KMS-11 (cell line): ENCODE results near the gene GBP5.

Source experiments
- H2AFZ ChIP-seq: fragments of 200-600 bp; sonication (generic); 2 replicates; pipeline ENCODE4 v1.6.1; 2016; ENCODE audit warnings: antibody characterized with exemption, mixed run types, low read depth
- H3K27ac ChIP-seq: fragments of 200-600 bp; sonication (generic); 2 replicates; pipeline ENCODE4 v1.6.1; 2016; ENCODE audit warnings: mild to moderate bottlenecking, mixed run types
- H3K27me3 ChIP-seq: fragments of 200-600 bp; sonication (generic); 2 replicates; pipeline ENCODE4 v1.6.1; 2017; ENCODE audit warnings: mild to moderate bottlenecking, low read depth, mixed run types, moderate library complexity; ENCODE audit not compliant: insufficient read depth
- H3K36me3 ChIP-seq: fragments of 200-600 bp; sonication (generic); 2 replicates; pipeline ENCODE4 v1.6.1; 2017; ENCODE audit warnings: mild to moderate bottlenecking, mixed run types; ENCODE audit not compliant: insufficient read depth
- H3K4me1 ChIP-seq: fragments of 200-600 bp; sonication (generic); 2 replicates; pipeline ENCODE4 v1.6.1; 2016; ENCODE audit warnings: mild to moderate bottlenecking, low read depth, mixed run types; ENCODE audit not compliant: poor library complexity, severe bottlenecking
- H3K4me2 ChIP-seq: fragments of 200-600 bp; sonication (generic); 2 replicates; pipeline ENCODE4 v1.7.0; 2016; ENCODE audit warnings: mild to moderate bottlenecking, mixed run types
- H3K4me3 ChIP-seq: fragments of 200-600 bp; sonication (generic); IDR thresholded peaks from 2 replicates; pipeline ENCODE4 v1.6.1; 2017; ENCODE audit warnings: low read depth, low read length, mixed read lengths; ENCODE audit not compliant: insufficient read depth
- H3K79me2 ChIP-seq: fragments of 200-600 bp; sonication (generic); 2 replicates; pipeline ENCODE4 v1.6.1; 2016; ENCODE audit warnings: low read depth, mixed run types; ENCODE audit not compliant: insufficient read depth
- H3K9ac ChIP-seq: fragments of 200-600 bp; sonication (generic); 2 replicates; pipeline ENCODE4 v1.6.1; 2016; ENCODE audit warnings: mild to moderate bottlenecking, mixed run types
- H4K20me1 ChIP-seq: fragments of 200-600 bp; sonication (generic); 2 replicates; pipeline ENCODE4 v1.6.1; 2016; ENCODE audit warnings: mild to moderate bottlenecking, mixed run types; ENCODE audit not compliant: insufficient read depth
- CTCF ChIP-seq: fragments of 200-600 bp; sonication (generic); conservative IDR thresholded peaks from 2 replicates; pipeline ENCODE4 v1.6.1; 2017; ENCODE audit warnings: low read depth, mild to moderate bottlenecking, antibody characterized with exemption, low read length, moderate library complexity, mixed read lengths

The GBP5 gene

GRCh38 chr1:89291276-89291675 is 18.6 kb upstream of the GBP5 start:
- Histone ChIP-seq H4K20me1 (no peaks in the 10 kb centered on the region), H3K4me3 (no peak overlapping the region), H3K9ac (no peak overlapping the region), H3K27ac (no peak overlapping the region), H3K27me3 (no peaks in the 10 kb centered on the region), H3K36me3 (no peaks in the 10 kb centered on the region), H3K4me2 (no peak overlapping the region), H2AFZ (no peak overlapping the region), H3K79me2 (no peaks in the 10 kb centered on the region), H3K4me1 (peaks cover 11% of the 10 kb centered on the region)
- TF ChIP-seq CTCF = no peak

GRCh38 chr1:89288051-89288340 is 15.3 kb upstream of the GBP5 start:
- no peak overlapping the region for H2AFZ ChIP-seq
- H3K27me3 ChIP-seq = no peaks in the 10 kb centered on the region
- no peak overlapping the region for H3K9ac ChIP-seq
- no peak overlapping the region for H3K27ac ChIP-seq
- peaks cover 12% of the 10 kb centered on the region for H3K4me1 ChIP-seq
- no peak overlapping the region for H3K4me3 ChIP-seq
- H4K20me1 ChIP-seq = no peaks in the 10 kb centered on the region
- no peaks in the 10 kb centered on the region for H3K36me3 ChIP-seq
- no peak for TF ChIP-seq CTCF
- H3K4me2 ChIP-seq = no peak overlapping the region
- H3K79me2 ChIP-seq = no peaks in the 10 kb centered on the region

- no peaks in the 10 kb centered on the region for H3K36me3 ChIP-seq
- H3K4me1 ChIP-seq = peaks cover 12% of the 10 kb centered on the region
- peak overlapping the region; percentile 83 for H3K4me2 ChIP-seq
- no peaks in the 10 kb centered on the region for H4K20me1 ChIP-seq
- H3K27ac ChIP-seq = peak overlapping the region; percentile 46
- H3K9ac ChIP-seq = 0 out of 2 replicates have a peak overlapping the region, but pooled peaks have one; percentile 26
- TF ChIP-seq CTCF = no peak
- H3K27me3 ChIP-seq = no peaks in the 10 kb centered on the region
- H2AFZ ChIP-seq = peak overlapping the region; percentile 55
- H3K79me2 ChIP-seq = no peaks in the 10 kb centered on the region
- H3K4me3 ChIP-seq = no peak overlapping the region
Measured at GRCh38 chr1:89287181-89288050, 14.8 kb upstream of the GBP5 start.

- H3K27me3 ChIP-seq = no peaks in the 10 kb centered on the region
- H3K36me3 ChIP-seq = no peaks in the 10 kb centered on the region
- H3K4me1 ChIP-seq = peaks cover 12% of the 10 kb centered on the region
- H3K4me3 ChIP-seq = no peak overlapping the region
- no peaks in the 10 kb centered on the region for H4K20me1 ChIP-seq
- H3K79me2 ChIP-seq = no peaks in the 10 kb centered on the region
- H2AFZ ChIP-seq = peak overlapping the region; percentile 55
- no peak for TF ChIP-seq CTCF
- H3K4me2 ChIP-seq = peak overlapping the region; percentile 83
- H3K9ac ChIP-seq = 0 out of 2 replicates have a peak overlapping the region, but pooled peaks have one; percentile 26
- peak overlapping the region; percentile 46 for H3K27ac ChIP-seq
Measured at GRCh38 chr1:89286549-89287180, 14.0 kb upstream of the GBP5 start.
